HepG2 (cell line): ENCODE data around the gene PGK2. TPM values are rescaled to one million over a fixed set of nuclear protein-coding genes. Genes with fewer than 3 reads are reported as not detected.
"Not testable (repeated sequence)": the region's sequence is repeated elsewhere in the genome, so short reads cannot be mapped to it uniquely, and the experiment has no call there.

Experiments
- ATAC-seq: fragments of 200-7000 bp; cut with Tn5 transposase; 3 replicates; pipeline ENCODE4 v1.9.1; 2020; ENCODE audit warnings: mild to moderate bottlenecking, moderate library complexity
- BruUV-seq: library from RNA; stranded (reverse); fragments of 400-500 nt; replicated peaks from 2 replicates; lab custom pipeline; 2021; lab: Mats Ljungman, UMichigan
- CTCF ChIA-PET: fragments of 300-600 bp; formaldehyde crosslinking; extraction: SDS; loops from one replicate; lab custom pipeline; 2021; ENCODE audit warnings: low total read pairs, inconsistent platforms, low intra/inter-chr PET ratio; lab: Yijun Ruan, JAX
- POLR2A ChIA-PET: fragments of 350-600 bp; sonication (Branson Sonifier 250); formaldehyde crosslinking; loops from one replicate; lab custom pipeline; 2020; ENCODE audit warnings: antibody characterized with exemption, inconsistent platforms; lab: Yijun Ruan, JAX
- DNase-seq: peaks from one replicate; pipeline ENCODE4 v3.0.0-alpha.2; 2015; ENCODE audit warnings: low spot score
- FAIRE-seq: peaks from 3 replicates; lab custom pipeline; 2011; peaks lifted over from hg19 to GRCh38; lab: Jason Lieb, UNC
- H2AFZ ChIP-seq: one replicate; pipeline ENCODE4 v1.6.1; 2011; ENCODE audit warnings: low read length, inconsistent platforms
- H3K27ac ChIP-seq: fragments of 300-600 bp; 3 replicates; pipeline ENCODE4 v1.8.0; 2011; ENCODE audit warnings: mixed run types, mild to moderate bottlenecking, mixed read lengths, low read length, inconsistent platforms; ENCODE audit not compliant: insufficient read depth; ENCODE audit errors: extremely low read length
- H3K27me3 ChIP-seq, 2 experiments: fragments of 200-600 bp in 1 of 2; 2 replicates in 1 of 2; 3 replicates in 1 of 2; pipeline versions ENCODE4 v1.6.0 to v1.8.0; 2011; ENCODE audit warnings: low read length in 2 of 2, mild to moderate bottlenecking in 2 of 2, moderate library complexity in 2 of 2, inconsistent platforms in 1 of 2; ENCODE audit not compliant: insufficient read depth in 2 of 2, control insufficient read depth in 1 of 2
- H3K36me3 ChIP-seq, 2 experiments: fragments of 200-600 bp in 1 of 2; replicated peaks in 1 of 2; 2 replicates in 1 of 2; 3 replicates in 1 of 2; pipeline versions ENCODE4 v1.5.1 to v1.8.0; 2011; ENCODE audit warnings: low read length in 2 of 2, inconsistent platforms in 1 of 2; ENCODE audit not compliant: insufficient read depth in 2 of 2, control insufficient read depth in 1 of 2
- H3K4me1 ChIP-seq: 2 replicates; pipeline ENCODE4 v1.5.1; 2012; ENCODE audit warnings: low read length, inconsistent platforms; ENCODE audit not compliant: insufficient read depth
- H3K4me2 ChIP-seq: 2 replicates; pipeline ENCODE4 v1.6.0; 2011; ENCODE audit warnings: low read depth, low read length, inconsistent platforms
- H3K4me3 ChIP-seq, 3 experiments: fragments of 200-600 bp in 1 of 3; sonication (generic), shearing (Covaris generic) in 1 of 3; replicated peaks in 1 of 3; 2 replicates each; pipeline ENCODE4 v1.5.1; 2011 to 2016; ENCODE audit warnings: low read length in 3 of 3, inconsistent platforms in 2 of 3, low read depth in 2 of 3, mild to moderate bottlenecking in 2 of 3, control low read depth in 1 of 3, mixed read lengths in 1 of 3; ENCODE audit not compliant: insufficient read depth in 1 of 3
- H3K79me2 ChIP-seq: one replicate; pipeline ENCODE4 v1.6.1; 2011; ENCODE audit warnings: low read length, inconsistent platforms; ENCODE audit not compliant: insufficient read depth
- H3K9ac ChIP-seq: 2 replicates; pipeline ENCODE4 v1.6.0; 2011; ENCODE audit warnings: mild to moderate bottlenecking, low read depth, low read length, inconsistent platforms; ENCODE audit not compliant: insufficient read depth
- H3K9me3 ChIP-seq: 2 replicates; pipeline ENCODE4 v1.5.1; 2012; ENCODE audit warnings: mild to moderate bottlenecking, low read length
- H4K20me1 ChIP-seq: 2 replicates; pipeline ENCODE4 v1.6.0; 2011; ENCODE audit warnings: inconsistent platforms, mild to moderate bottlenecking, low read length, moderate library complexity; ENCODE audit not compliant: insufficient read depth
- ZNF281 ChIP-seq: sonication (generic); formaldehyde crosslinking; IDR thresholded peaks from 2 replicates; pipeline ENCODE4 v1.4.0; 2020; ENCODE audit warnings: missing genetic modification reagents, borderline replicate concordance
- ZNF687 ChIP-seq: sonication (generic); formaldehyde crosslinking; IDR thresholded peaks from 2 replicates; pipeline ENCODE4 v1.5.1; 2020; ENCODE audit warnings: mild to moderate bottlenecking, missing genetic modification reagents, moderate library complexity
- WGBS: methylation state at CpG from one replicate; pipeline ENCODE4 v1.1.6; 2017; ENCODE audit warnings: low lambda C conversion rate; 5-methylcytosine and 5-hydroxymethylcytosine counted together
- in situ Hi-C: cut with HindIII; loops from 2 replicates; pipeline ENCODE4 v1.10.0; 2017; ENCODE audit warnings: low pct_unique_long_range_greater_than_20kb; ENCODE audit not compliant: extremely low pct_ligation_motif_present
- intact Hi-C: fragments of 100-400 bp; cut with micrococcal nuclease; formaldehyde crosslinking; loops from one replicate; pipeline ENCODE4 v1.10.0; 2022; ENCODE audit not compliant: unreplicated experiment
- polyA plus RNA-seq, 8 experiments: library from polyadenylated mRNA; depleted of rRNA in 3 of 8; stranded (reverse) in 7 of 8; unstranded in 1 of 8; fragments of >200 nt; fragmentation: Illumina TruSeq in 4 of 8; extraction: Trizol in 4 of 8; gene quantifications; 2 replicates each; pipeline versions ENCODE4 v1.2.1 to v1.2.3, GENCODE V29; 2011 to 2016; ENCODE audit warnings: low read depth in 4 of 8, missing spikeins in 1 of 8, mixed read lengths in 1 of 8; ENCODE audit not compliant: insufficient read depth in 1 of 8
- total RNA-seq, 5 experiments: library from RNA; depleted of rRNA; stranded (reverse); fragments of >200 nt; fragmentation: Illumina TruSeq; extraction: Trizol; gene quantifications; 2 replicates each; pipeline ENCODE4 v1.2.3, GENCODE V29; 2016; ENCODE audit warnings: low read depth in 1 of 5

The PGK2 gene
- total and polyA plus RNA-seq, 2 of the 13 experiments (the other 11 are each of a cell fraction or from before 2014, with no cell fraction given), result not detected

- intact Hi-C loops, H3K79me2 ChIP-seq, H2AFZ ChIP-seq, FAIRE-seq, DNase-seq, POLR2A ChIA-PET, H3K4me1 ChIP-seq, H3K36me3 ChIP-seq, BruUV-seq, ATAC-seq, H3K27ac ChIP-seq, in situ Hi-C loops, H4K20me1 ChIP-seq, H3K9ac ChIP-seq, CTCF ChIA-PET, H3K27me3 ChIP-seq, H3K9me3 ChIP-seq: not testable (repeated sequence)
- 62% methylated on average over 13 of the region's 21 CpGs for WGBS
- TF ChIP-seq ZNF687 (peak; percentile 14; the same call in 1 of the 2 replicates), ZNF281 (CRISPR knock-in tag) (peak; percentile 60; the same call in 1 of the 2 replicates)
- Histone ChIP-seq H3K4me3 (peak overlapping the region in 1 of 3 experiments; percentile 10; a peak in 1 of 6 replicates), H3K4me2 (peak overlapping the region; percentile 49)
Measured at GRCh38 chr6:49796842-49797455, 9.9 kb upstream of the PGK2 start.
